Measurements from ENCODE around the gene COX20.

Gene COX20

GRCh38 chr1:244807138-244807537 is 28.3 kb upstream of the COX20 start:
- Histone ChIP-seq H3K4me3 (ENCODE audit: severe bottlenecking) (no peak overlapping the region), H3K36me3 (ENCODE audit: low read depth) (no peaks in the 10 kb centered on the region), H3K4me1 (ENCODE audit: insufficient read depth, poor library complexity, severe bottlenecking) (no peaks in the 10 kb centered on the region), H3K27ac (ENCODE audit: poor library complexity, severe bottlenecking) (no peak overlapping the region), H3K9me3 (ENCODE audit: severe bottlenecking) (no peaks in the 10 kb centered on the region), H3K27me3 (ENCODE audit: insufficient read depth, poor library complexity, severe bottlenecking) (no peaks in the 10 kb centered on the region)
- DNase-seq (ENCODE audit: low spot score) = no peak
- TF ChIP-seq CTCF (IDR thresholded peaks at IDR 0.05; ENCODE audit: poor library complexity, severe bottlenecking) = no peak
- ATAC-seq (ENCODE audit: low read depth) = no peak

- H3K36me3 ChIP-seq (ENCODE audit: low read depth) = no peaks in the 10 kb centered on the region
- DNase-seq (ENCODE audit: low spot score) (no peak), ATAC-seq (ENCODE audit: low read depth) (no peak)
- no peaks in the 10 kb centered on the region for H3K4me1 ChIP-seq (ENCODE audit: insufficient read depth, poor library complexity, severe bottlenecking)
- H3K4me3 ChIP-seq (ENCODE audit: severe bottlenecking) = no peak overlapping the region
- H3K27me3 ChIP-seq (ENCODE audit: insufficient read depth, poor library complexity, severe bottlenecking) = no peaks in the 10 kb centered on the region
- H3K27ac ChIP-seq (ENCODE audit: poor library complexity, severe bottlenecking) = no peak overlapping the region
- H3K9me3 ChIP-seq (ENCODE audit: severe bottlenecking) = no peaks in the 10 kb centered on the region
- TF ChIP-seq CTCF (IDR thresholded peaks at IDR 0.05; ENCODE audit: poor library complexity, severe bottlenecking) = no peak
Measured at GRCh38 chr1:244810221-244810620, 25.2 kb upstream of the COX20 start.

GRCh38 chr1:244813327-244813726 is 22.1 kb upstream of the COX20 start:
- Histone ChIP-seq H3K36me3 (ENCODE audit: low read depth) (no peaks in the 10 kb centered on the region), H3K4me1 (ENCODE audit: insufficient read depth, poor library complexity, severe bottlenecking) (no peaks in the 10 kb centered on the region), H3K9me3 (ENCODE audit: severe bottlenecking) (no peaks in the 10 kb centered on the region), H3K4me3 (ENCODE audit: severe bottlenecking) (no peak overlapping the region), H3K27ac (ENCODE audit: poor library complexity, severe bottlenecking) (no peak overlapping the region), H3K27me3 (ENCODE audit: insufficient read depth, poor library complexity, severe bottlenecking) (no peaks in the 10 kb centered on the region)
- DNase-seq (ENCODE audit: low spot score) = no peak
- no peak for ATAC-seq (ENCODE audit: low read depth)
- TF ChIP-seq CTCF (IDR thresholded peaks at IDR 0.05; ENCODE audit: poor library complexity, severe bottlenecking) = no peak

GRCh38 chr1:244815600-244816099 is 19.8 kb upstream of the COX20 start:
- Histone ChIP-seq H3K4me3 (ENCODE audit: severe bottlenecking) (no peak overlapping the region), H3K36me3 (ENCODE audit: low read depth) (no peaks in the 10 kb centered on the region), H3K27ac (ENCODE audit: poor library complexity, severe bottlenecking) (no peak overlapping the region), H3K27me3 (ENCODE audit: insufficient read depth, poor library complexity, severe bottlenecking) (no peaks in the 10 kb centered on the region), H3K9me3 (ENCODE audit: severe bottlenecking) (no peaks in the 10 kb centered on the region), H3K4me1 (ENCODE audit: insufficient read depth, poor library complexity, severe bottlenecking) (no peaks in the 10 kb centered on the region)
- DNase-seq (ENCODE audit: low spot score) = no peak
- no peak for TF ChIP-seq CTCF (IDR thresholded peaks at IDR 0.05; ENCODE audit: poor library complexity, severe bottlenecking)
- ATAC-seq (ENCODE audit: low read depth) = no peak

- H3K9me3 ChIP-seq (ENCODE audit: severe bottlenecking) = no peaks in the 10 kb centered on the region
- DNase-seq (ENCODE audit: low spot score) (no peak), ATAC-seq (ENCODE audit: low read depth) (no peak)
- no peak for TF ChIP-seq CTCF (IDR thresholded peaks at IDR 0.05; ENCODE audit: poor library complexity, severe bottlenecking)
- no peak overlapping the region for H3K27ac ChIP-seq (ENCODE audit: poor library complexity, severe bottlenecking)
- no peaks in the 10 kb centered on the region for H3K36me3 ChIP-seq (ENCODE audit: low read depth)
- H3K4me3 ChIP-seq (ENCODE audit: severe bottlenecking) = no peak overlapping the region
- H3K27me3 ChIP-seq (ENCODE audit: insufficient read depth, poor library complexity, severe bottlenecking) = no peaks in the 10 kb centered on the region
- H3K4me1 ChIP-seq (ENCODE audit: insufficient read depth, poor library complexity, severe bottlenecking) = no peaks in the 10 kb centered on the region
Measured at GRCh38 chr1:244817415-244817894, 18.0 kb upstream of the COX20 start.
